HL-60 (cell line): ENCODE data around the gene PITHD1.

Experiments
- GABPA ChIP-seq: IDR thresholded peaks from 2 replicates; pipeline ENCODE4 v1.6.1; 2012; ENCODE audit warnings: low read depth
- TF ChIP-seq, protein P1 (sequence below): IDR thresholded peaks from one replicate; pipeline ENCODE4 v1.5.1; 2011; ENCODE audit warnings: low read length, control low read depth, inconsistent platforms; ENCODE audit not compliant: insufficient read depth
- TF ChIP-seq, protein P2 (sequence below): IDR thresholded peaks from 2 replicates; pipeline ENCODE4 v1.6.1; 2012; ENCODE audit warnings: low read depth; ENCODE audit not compliant: insufficient replicate concordance

DNA sequence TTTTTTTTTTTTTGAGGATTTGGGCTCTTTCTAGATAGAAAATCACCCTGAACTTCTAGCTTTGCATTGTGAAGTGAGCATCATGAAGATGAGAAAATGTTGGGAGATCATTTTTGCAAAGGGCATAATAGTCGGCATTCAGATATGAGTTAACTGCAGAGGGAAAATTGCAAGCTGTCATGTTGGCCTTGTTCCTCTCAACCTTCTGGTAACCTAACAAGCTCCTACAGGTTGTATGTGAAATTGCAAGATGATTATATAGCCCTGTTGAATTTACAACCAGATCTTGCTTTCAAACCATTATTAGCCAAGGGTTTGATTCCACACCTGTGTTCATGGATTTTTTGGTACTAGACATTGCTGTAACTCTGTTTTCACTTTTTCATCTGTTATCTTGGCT lies 32.7 kb upstream of the PITHD1 start:
- TF ChIP-seq, protein P1, sequence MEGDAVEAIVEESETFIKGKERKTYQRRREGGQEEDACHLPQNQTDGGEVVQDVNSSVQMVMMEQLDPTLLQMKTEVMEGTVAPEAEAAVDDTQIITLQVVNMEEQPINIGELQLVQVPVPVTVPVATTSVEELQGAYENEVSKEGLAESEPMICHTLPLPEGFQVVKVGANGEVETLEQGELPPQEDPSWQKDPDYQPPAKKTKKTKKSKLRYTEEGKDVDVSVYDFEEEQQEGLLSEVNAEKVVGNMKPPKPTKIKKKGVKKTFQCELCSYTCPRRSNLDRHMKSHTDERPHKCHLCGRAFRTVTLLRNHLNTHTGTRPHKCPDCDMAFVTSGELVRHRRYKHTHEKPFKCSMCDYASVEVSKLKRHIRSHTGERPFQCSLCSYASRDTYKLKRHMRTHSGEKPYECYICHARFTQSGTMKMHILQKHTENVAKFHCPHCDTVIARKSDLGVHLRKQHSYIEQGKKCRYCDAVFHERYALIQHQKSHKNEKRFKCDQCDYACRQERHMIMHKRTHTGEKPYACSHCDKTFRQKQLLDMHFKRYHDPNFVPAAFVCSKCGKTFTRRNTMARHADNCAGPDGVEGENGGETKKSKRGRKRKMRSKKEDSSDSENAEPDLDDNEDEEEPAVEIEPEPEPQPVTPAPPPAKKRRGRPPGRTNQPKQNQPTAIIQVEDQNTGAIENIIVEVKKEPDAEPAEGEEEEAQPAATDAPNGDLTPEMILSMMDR = peak; percentile 14
- TF ChIP-seq, protein P2, sequence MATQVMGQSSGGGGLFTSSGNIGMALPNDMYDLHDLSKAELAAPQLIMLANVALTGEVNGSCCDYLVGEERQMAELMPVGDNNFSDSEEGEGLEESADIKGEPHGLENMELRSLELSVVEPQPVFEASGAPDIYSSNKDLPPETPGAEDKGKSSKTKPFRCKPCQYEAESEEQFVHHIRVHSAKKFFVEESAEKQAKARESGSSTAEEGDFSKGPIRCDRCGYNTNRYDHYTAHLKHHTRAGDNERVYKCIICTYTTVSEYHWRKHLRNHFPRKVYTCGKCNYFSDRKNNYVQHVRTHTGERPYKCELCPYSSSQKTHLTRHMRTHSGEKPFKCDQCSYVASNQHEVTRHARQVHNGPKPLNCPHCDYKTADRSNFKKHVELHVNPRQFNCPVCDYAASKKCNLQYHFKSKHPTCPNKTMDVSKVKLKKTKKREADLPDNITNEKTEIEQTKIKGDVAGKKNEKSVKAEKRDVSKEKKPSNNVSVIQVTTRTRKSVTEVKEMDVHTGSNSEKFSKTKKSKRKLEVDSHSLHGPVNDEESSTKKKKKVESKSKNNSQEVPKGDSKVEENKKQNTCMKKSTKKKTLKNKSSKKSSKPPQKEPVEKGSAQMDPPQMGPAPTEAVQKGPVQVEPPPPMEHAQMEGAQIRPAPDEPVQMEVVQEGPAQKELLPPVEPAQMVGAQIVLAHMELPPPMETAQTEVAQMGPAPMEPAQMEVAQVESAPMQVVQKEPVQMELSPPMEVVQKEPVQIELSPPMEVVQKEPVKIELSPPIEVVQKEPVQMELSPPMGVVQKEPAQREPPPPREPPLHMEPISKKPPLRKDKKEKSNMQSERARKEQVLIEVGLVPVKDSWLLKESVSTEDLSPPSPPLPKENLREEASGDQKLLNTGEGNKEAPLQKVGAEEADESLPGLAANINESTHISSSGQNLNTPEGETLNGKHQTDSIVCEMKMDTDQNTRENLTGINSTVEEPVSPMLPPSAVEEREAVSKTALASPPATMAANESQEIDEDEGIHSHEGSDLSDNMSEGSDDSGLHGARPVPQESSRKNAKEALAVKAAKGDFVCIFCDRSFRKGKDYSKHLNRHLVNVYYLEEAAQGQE = no peak
- TF ChIP-seq GABPA = no peak
